Spleen (tissue), 11 donors: ENCODE measurements around the gene TRIM26. TPM values are rescaled to one million over a fixed set of nuclear protein-coding genes. Genes with fewer than 3 reads are reported as not detected.

Experiments
- DNase-seq: peaks from one replicate; pipeline ENCODE4 v3.0.0-alpha.2; 2020
- H3K27ac ChIP-seq, 8 donors: fragments of 200-600 bp; sonication (generic) in 7 of 8; 1 replicate in 4 of 8; 2 replicates in 4 of 8; pipeline versions ENCODE4 v1.5.0 to v1.8.0; 2016 to 2021; ENCODE audit warnings: inconsistent platforms in 4 of 8, mild to moderate bottlenecking in 4 of 8, moderate library complexity in 1 of 8
- H3K27me3 ChIP-seq, 7 donors: fragments of 200-600 bp; sonication (generic) in 6 of 7; replicated peaks in 1 of 7; 1 replicate in 4 of 7; 2 replicates in 3 of 7; pipeline versions ENCODE4 v1.5.0 to v1.8.0; 2016 to 2021; ENCODE audit warnings: inconsistent platforms in 3 of 7, mild to moderate bottlenecking in 1 of 7
- H3K36me3 ChIP-seq, 6 donors: fragments of 200-600 bp; sonication (generic) in 5 of 6; 1 replicate in 4 of 6; 2 replicates in 2 of 6; pipeline versions ENCODE4 v1.5.0 to v1.8.0; 2016 to 2021; ENCODE audit warnings: inconsistent platforms in 2 of 6
- H3K4me1 ChIP-seq, 6 donors: fragments of 200-600 bp; sonication (generic) in 5 of 6; 1 replicate in 3 of 6; 2 replicates in 3 of 6; pipeline versions ENCODE4 v1.5.0 to v1.8.0; 2016 to 2021; ENCODE audit warnings: inconsistent platforms in 3 of 6
- H3K4me3 ChIP-seq, 8 donors: fragments of 200-600 bp; sonication (generic) in 7 of 8; 1 replicate in 4 of 8; 2 replicates in 4 of 8; pipeline versions ENCODE4 v1.5.0 to v1.8.0; 2016 to 2021; ENCODE audit warnings: inconsistent platforms in 4 of 8, mild to moderate bottlenecking in 4 of 8, moderate library complexity in 2 of 8
- H3K9me3 ChIP-seq, 8 donors: fragments of 200-600 bp; sonication (generic) in 7 of 8; 1 replicate in 4 of 8; 2 replicates in 4 of 8; pipeline versions ENCODE4 v1.5.0 to v1.8.0; 2016 to 2021; ENCODE audit warnings: inconsistent platforms in 4 of 8
- CTCF ChIP-seq, 11 experiments: fragments of 200-600 bp in 7 of 11; fragments of 450-650 bp in 4 of 11; sonication (generic) in 4 of 11; IDR thresholded peaks in 8 of 11; conservative IDR thresholded peaks in 3 of 11; 1 replicate in 7 of 11; 2 replicates in 4 of 11; pipeline versions ENCODE4 v1.4.0 to v1.8.0; 2016 to 2021; ENCODE audit warnings: antibody characterized with exemption in 11 of 11, inconsistent platforms in 4 of 11, mild to moderate bottlenecking in 1 of 11
- POLR2A ChIP-seq, 3 donors: fragments of 450-650 bp; IDR thresholded peaks; one replicate each; pipeline ENCODE4 v1.5.1; 2017; ENCODE audit warnings: antibody characterized with exemption in 3 of 3, mild to moderate bottlenecking in 1 of 3
- POLR2AphosphoS5 ChIP-seq, 3 donors: sonication (generic); formaldehyde crosslinking; IDR thresholded peaks; one replicate each; pipeline ENCODE4 v1.5.1; 2017; ENCODE audit warnings: antibody characterized with exemption in 3 of 3
- WGBS, 5 donors: extraction: QIAGEN DNeasy Blood & Tissue Kit in 3 of 5; methylation state at CpG; one replicate each; pipeline versions ENCODE4 v1.1.5 to v1.1.7; 2013 to 2018; 5-methylcytosine and 5-hydroxymethylcytosine counted together
- intact Hi-C: fragments of 100-400 bp; cut with DNase I; formaldehyde crosslinking; loops from one replicate; pipeline ENCODE4 v1.15.0; 2023; ENCODE audit warnings: low total_unique reads
- polyA plus RNA-seq, 3 donors: library from polyadenylated mRNA; stranded (reverse); fragments of 200-250 nt; gene quantifications; one replicate each; pipeline ENCODE4 v1.2.1, GENCODE V29; 2013
- total RNA-seq, 7 donors: library from RNA; depleted of rRNA in 3 of 7; stranded (reverse); fragments of >200 nt in 3 of 7; fragmentation: NEBNext Ultra II Directional in 4 of 7; extraction: Animal tissue kit (Norgen Biotek cat#: 25700) in 4 of 7; gene quantifications; one replicate each; pipeline versions ENCODE4 v1.1.0 to v1.2.1, GENCODE V29; 2016 to 2021
- donor health status: healthy with polysubstance abuse.
- donor health status: DM: no; HTN: no; CAD: no; lungs with moderate emphysema.
- donor health status: DM: no; HTN: no; CAD: no.
- donor health status: Bipolar disorder and iron deficiency.
- donor health status: healthy.
- donor health status: DM: no; HTN: no; CAD: no.
- donor health status: DM: yes; HTN: yes; CAD: no.

TRIM26 gene
- total and polyA plus RNA-seq, 10 donors = 22.6 to 64.3 (median 46.8) TPM

GRCh38 chr6:30150671-30151395 lies 62.4 kb downstream of the TRIM26 start:
- peaks cover 0 to 14% (median 6%) of the 10 kb centered on the region in 6 donors for H3K4me1 ChIP-seq
- TF ChIP-seq POLR2AphosphoS5 (IDR thresholded peaks at IDR 0.05) (no peak), POLR2A (IDR thresholded peaks at IDR 0.05) (no peak), CTCF (IDR thresholded peaks at IDR 0.05 in 8 of 11, conservative IDR thresholded peaks at IDR 0.05 in 3 of 11) (no peak)
- H3K27me3 ChIP-seq = peaks cover 0 to 22% (median 0%) of the 10 kb centered on the region in 7 donors
- intact Hi-C loops = no loop called here
- 84 to 94% (median 89%) methylated on average over 10 of the region's 10 CpGs for WGBS, 5 donors
- H3K36me3 ChIP-seq = no peaks in the 10 kb centered on the region
- H3K9me3 ChIP-seq = no peaks in the 10 kb centered on the region
- no peak overlapping the region for H3K27ac ChIP-seq
- no peak overlapping the region for H3K4me3 ChIP-seq
- DNase-seq = no peak

- H3K4me3 ChIP-seq = no peak overlapping the region
- H3K27ac ChIP-seq = no peak overlapping the region
- H3K9me3 ChIP-seq = no peaks in the 10 kb centered on the region
- intact Hi-C loops = no loop called here
- no peak for TF ChIP-seq POLR2AphosphoS5 (IDR thresholded peaks at IDR 0.05)
- TF ChIP-seq CTCF (IDR thresholded peaks at IDR 0.05 in 8 of 11, conservative IDR thresholded peaks at IDR 0.05 in 3 of 11) = no peak
- TF ChIP-seq POLR2A (IDR thresholded peaks at IDR 0.05) = no peak
- no peaks in the 10 kb centered on the region for H3K36me3 ChIP-seq
- WGBS, 5 donors = 70 to 82% (median 73%) methylated on average over 7 of the region's 7 CpGs
- DNase-seq = no peak
- H3K27me3 ChIP-seq = peaks cover 0 to 28% (median 4%) of the 10 kb centered on the region in 7 donors
- H3K4me1 ChIP-seq = peaks cover 0 to 10% (median 2%) of the 10 kb centered on the region in 6 donors
These were observed 63.2 kb downstream of the TRIM26 start for GRCh38 chr6:30149858-30150550.

GRCh38 chr6:30149234-30149633 lies 64.0 kb downstream of the TRIM26 start:
- no peak for DNase-seq
- no peak overlapping the region for H3K4me3 ChIP-seq
- H3K27me3 ChIP-seq = peaks cover 0 to 35% (median 4%) of the 10 kb centered on the region in 7 donors
- H3K9me3 ChIP-seq = no peaks in the 10 kb centered on the region
- intact Hi-C loops = no loop called here
- no peak overlapping the region for H3K27ac ChIP-seq
- no peak for TF ChIP-seq CTCF (IDR thresholded peaks at IDR 0.05 in 8 of 11, conservative IDR thresholded peaks at IDR 0.05 in 3 of 11)
- TF ChIP-seq POLR2AphosphoS5 (IDR thresholded peaks at IDR 0.05) = no peak
- TF ChIP-seq POLR2A (IDR thresholded peaks at IDR 0.05) = no peak
- WGBS, 5 donors = 59 to 82% (median 73%) methylated on average over 3 of the region's 3 CpGs
- no peaks in the 10 kb centered on the region for H3K36me3 ChIP-seq
- peaks cover 0 to 10% (median 0%) of the 10 kb centered on the region in 6 donors for H3K4me1 ChIP-seq

- Histone ChIP-seq H3K4me1 (peaks cover 0 to 9% (median 0%) of the 10 kb centered on the region in 6 donors), H3K27ac (no peak overlapping the region), H3K36me3 (no peaks in the 10 kb centered on the region), H3K4me3 (no peak overlapping the region), H3K9me3 (no peaks in the 10 kb centered on the region), H3K27me3 (peaks cover 0 to 43% (median 4%) of the 10 kb centered on the region in 7 donors)
- DNase-seq = no peak
- 72 to 92% (median 90%) methylated on average over 2 to 3 of the region's 3 CpGs for WGBS, 5 donors
- intact Hi-C loops = no loop called here
- TF ChIP-seq POLR2A (IDR thresholded peaks at IDR 0.05) = no peak
- no peak for TF ChIP-seq CTCF (IDR thresholded peaks at IDR 0.05 in 8 of 11, conservative IDR thresholded peaks at IDR 0.05 in 3 of 11)
These were observed 66.1 kb downstream of the TRIM26 start for GRCh38 chr6:30147096-30147495.
